CD4-positive, alpha-beta T cell treated with Interleukin-6 for 4 hours (primary cell): ENCODE data around the gene NFIC.
"Not testable (repeated sequence)": the region's sequence is repeated elsewhere in the genome, so short reads cannot be mapped to it uniquely, and the experiment has no call there.

Source experiments
- DNase-seq: peaks from one replicate; pipeline ENCODE4 v3.0.0-alpha.2; 2020; ENCODE audit warnings: mixed read lengths

The NFIC gene

DNA sequence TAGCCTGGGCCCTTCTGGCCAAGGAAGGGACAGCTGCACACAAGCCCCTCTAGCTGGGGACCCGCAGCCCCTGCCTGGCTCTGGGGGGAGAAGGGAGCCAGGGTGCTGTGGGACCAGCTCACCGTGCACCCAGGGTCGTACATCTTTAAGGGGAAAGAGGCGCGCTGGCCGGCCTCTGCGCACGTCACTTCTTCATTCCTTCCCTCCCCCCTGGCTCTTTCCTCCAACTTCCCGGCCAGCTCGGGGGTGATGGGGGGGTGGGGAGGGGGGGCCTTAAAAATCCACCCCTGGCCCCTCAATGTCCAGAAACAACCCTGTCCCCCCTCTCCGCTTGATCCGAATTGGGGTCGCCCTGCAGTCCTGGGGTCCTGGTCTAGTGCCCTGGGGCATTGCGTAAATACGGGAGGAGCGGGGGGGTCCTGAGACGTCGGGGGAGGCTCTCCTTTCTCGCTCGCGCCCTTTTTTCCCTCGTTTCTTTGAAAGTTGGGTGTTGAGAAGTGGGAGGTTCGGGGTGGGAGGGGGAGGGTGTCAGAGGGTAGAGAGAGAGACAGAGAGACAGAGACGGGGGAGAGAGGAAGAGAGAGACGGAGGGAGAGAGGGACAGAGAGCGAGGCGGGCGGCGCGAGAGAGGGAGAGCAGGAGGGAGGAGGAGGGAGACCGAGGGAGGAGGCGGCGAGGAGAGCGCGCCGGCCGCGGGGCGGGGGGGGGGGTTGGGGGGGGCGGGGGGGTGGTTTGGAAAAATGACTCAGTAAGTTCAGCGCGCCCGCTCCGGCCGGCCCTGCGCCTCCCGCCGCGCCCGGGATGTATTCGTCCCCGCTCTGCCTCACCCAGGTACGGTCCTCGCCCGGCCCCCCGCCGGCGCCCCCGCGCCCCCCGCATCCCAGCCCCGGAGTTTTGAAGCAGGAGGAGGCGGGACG, at the start of gene NFIC:
Gene NFIC, plus strand, starts transcription at position 748 of the 917 bp plus-strand sequence. Its CDS starts 54 bp downstream, at position 802.
- peak; percentile 73 for DNase-seq

DNA sequence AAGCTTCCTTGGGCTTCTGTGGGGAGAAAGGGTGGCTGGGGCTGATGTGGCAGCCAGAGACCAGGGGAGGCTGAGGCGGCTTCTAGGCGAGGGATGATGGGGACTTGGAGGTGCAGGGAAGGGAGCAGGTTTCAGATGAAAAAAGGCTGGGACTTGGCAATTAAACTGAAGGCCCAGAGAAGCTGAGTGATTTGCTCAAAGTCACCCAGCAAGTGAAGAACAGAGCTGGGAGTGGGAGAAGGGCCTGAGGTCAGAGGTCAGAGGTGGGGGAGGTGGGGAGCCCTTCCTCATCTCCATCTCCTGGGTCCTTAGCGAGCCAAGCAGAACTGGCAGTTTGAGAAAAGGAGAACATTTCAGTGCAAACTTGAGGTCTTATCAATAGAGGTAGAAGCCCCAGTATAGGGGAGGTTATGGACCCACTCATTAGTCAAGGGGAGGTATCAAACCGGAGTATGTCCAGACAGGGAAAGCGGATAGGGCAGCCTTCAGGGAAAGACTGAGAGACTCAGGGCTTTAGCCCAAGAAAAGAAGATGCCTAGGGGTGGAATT, 49.6 kb upstream of the NFIC start:
- DNase-seq, result no peak

DNA sequence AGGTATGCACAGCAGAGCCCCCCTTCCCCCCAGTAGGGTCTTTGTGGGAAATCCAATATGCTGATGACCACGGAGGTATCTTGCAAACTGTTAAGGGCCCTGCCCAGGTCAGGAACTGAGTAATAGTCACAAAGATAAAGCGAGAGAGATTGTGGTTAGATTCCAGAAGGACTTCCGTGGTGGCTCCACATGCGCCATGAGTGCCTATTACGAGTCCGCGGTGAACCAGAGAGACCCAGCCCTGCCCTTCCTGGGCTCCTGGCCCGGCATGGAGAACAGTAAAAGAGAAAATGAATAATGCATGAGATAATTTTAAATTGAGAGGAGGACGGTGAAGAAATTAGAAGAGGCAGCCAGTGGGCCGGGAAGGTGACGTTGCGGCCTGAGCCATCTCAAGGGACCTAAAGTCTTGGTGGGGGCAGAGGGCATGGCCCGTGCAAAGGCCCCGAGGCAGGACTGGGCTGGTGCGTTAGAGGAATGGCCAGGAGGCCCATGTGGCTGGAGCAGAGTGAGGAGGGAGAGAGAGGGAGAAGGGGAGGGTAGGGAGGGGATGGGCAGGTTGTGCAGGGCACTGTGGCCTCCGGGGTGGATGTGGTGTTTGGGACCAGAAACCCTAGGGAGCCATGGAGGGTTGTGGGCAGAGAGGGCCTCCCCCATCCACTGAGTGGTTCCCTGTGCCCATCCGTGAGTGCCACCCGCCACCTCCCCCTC, 46.6 kb upstream of the NFIC start:
- DNase-seq, result no peak

DNA sequence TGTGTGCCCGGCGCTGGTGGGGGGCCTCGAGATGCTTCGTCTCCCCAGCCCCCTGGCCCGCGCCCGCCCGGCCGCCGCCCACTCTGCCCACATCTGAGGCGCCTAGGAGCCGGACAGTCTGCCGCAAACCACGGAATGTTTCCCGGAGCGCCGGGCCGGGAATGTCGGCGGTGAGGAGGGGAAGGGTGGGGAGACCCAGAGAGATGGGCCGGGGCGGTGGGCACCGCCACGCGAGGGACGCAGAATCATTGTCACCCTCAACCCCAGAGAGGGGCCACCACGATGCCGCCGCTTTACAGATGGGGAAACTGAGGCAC, 46.1 kb upstream of the NFIC start:
- no peak for DNase-seq

DNA sequence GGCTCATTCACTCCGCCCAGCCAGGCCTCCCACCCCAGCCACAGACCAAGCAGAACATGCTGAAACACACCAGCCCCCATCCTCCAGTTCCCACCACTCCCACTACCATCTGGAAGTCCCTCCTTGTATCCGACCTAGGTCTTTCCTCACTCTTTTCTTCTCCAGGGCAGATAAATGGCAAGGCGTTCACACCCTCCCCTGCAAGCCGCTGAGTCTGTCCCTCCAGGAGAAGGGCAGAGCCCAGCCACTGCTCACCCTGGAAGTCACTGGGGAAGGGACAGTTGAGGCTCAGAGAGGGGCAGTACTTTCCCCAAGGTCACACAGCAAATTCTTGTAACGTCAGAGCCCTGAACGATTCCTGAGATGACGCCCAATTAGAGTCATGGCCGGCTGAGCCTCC, 45.5 kb upstream of the NFIC start:
- DNase-seq, result no peak

DNA sequence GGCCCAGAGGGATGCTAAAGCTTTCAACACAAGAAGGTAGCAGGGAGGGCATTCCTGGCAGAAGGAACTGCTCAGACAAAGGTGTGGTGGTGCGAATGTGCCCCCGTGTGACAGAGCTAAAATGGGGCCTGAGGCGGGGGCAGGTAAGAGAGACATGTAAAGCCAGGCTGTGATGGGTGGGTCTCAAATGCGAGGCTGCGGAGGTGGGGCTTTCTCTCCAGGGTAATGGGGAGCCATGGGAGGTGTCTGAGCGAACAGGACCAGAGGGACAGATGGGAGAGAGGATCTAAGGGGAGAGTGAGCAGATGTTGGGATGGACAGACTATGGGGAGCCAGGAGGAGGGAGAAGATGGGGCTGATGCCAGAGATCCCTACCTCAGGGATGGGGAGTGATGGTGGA, 44.7 kb upstream of the NFIC start:
- DNase-seq, result no peak

DNA sequence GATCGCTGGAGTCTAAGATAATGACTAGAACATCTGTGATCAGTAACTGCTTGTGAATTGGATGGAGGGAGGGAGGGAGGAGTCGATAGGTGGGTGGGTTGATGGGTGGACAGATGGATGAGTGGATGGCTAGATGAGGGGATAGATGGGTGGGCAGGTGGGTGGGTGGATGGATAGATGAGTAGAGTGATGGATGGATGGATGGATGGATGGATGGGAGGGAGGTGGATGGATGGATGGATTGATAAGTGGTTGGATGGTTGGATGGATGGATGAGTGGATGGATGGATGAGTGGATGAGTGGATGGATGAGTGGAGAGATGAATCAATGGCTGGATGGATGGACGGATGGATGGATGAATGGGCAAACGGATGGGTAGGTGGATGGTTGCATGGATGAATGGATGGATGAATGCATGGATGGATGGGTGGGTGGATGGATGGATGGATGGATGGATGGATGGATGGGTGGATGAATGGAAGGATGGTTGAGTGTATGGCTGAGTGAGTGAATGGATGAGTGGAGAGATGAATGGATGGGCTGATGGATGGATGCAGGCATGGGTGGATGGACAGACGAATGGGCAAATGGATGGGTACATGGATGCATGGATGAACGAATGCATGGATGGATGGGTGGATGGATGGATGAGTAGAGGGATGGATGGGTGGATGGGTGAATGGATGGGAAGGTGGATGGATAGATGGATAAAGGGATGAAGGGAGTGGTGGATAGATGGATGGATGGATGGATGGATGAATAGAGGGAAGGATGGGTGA, 44.0 kb upstream of the NFIC start:
- no peak for DNase-seq

DNA sequence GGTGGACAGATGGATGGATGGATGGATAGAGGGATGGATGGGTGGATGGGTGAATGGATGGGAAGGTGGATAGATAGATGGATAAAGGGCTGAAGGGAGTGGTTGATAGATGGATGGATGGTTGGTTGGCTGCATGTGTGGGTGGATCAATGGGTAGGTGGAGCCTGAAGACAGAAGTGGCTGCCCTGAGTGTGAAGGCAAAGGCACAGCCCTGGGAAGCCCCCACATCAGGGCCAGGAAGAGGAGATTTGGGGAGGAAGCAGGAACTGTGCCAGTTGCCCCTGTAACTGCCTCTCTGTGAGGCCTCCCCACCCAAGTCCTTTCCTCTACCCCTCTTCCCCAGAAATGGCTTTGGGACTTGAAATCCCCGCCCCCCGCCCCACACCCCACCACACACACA, 43.4 kb upstream of the NFIC start:
- DNase-seq, result no peak

DNA sequence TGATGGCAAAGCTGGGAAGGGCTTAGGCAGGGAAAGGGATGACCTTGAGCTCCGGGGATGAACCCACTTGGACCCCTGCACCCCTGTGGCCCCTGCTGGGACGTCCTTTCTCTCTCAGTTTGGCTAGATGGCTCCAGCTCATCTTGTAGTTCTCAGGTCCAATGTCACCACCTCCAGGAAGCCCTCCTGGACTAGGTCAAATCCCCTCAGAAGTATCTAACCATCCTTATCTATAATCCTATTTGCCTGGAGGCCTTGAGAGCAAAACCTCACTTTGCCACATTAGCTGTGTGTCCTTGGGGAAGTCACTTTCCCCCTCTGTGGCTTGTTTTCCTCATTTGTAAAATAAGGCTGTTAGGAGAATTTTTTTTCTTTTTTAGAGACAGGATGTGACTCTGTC, 42.7 kb upstream of the NFIC start:
- no peak for DNase-seq

DNA sequence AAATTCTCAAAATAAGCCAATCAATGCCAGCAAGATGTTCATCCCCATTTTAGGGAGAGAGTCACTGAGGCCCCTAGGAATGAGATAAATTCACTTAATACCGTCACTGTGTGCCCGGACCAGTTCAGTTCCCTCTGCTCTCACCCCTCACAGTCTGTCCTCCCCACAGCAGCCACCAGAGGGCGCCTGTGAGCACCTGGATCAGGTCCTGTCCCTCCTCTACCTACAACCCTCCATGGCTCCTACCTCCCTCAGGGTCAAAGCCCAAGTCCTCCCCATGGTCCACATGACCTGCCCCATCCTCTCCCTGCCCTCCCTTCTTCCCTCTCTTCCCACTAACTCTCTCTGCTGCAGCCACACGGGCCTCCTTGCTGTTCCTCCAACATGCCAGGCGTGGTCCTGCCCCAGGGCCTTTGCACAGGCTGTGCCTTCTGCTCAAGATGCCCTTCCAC, 42.0 kb upstream of the NFIC start:
- DNase-seq, result peak; percentile 73

DNA sequence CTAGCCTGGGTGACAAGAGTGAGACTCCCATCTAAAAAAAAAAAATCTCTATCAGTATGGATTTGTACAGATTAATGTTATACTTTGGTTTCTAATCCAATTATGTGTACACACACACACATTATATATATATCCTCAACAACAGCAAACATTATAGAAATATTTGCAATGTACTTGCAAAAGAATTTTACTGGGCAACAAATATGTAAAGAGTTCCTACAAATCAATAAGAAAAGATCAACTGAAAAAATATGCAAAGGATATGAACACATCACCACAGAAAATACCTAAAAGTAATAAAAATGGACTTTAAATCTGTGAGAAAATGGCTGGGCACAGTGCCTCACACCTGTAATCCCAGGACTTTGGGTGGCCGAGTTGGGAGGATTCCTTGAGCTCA, 40.9 kb upstream of the NFIC start:
- DNase-seq, result no peak

DNA sequence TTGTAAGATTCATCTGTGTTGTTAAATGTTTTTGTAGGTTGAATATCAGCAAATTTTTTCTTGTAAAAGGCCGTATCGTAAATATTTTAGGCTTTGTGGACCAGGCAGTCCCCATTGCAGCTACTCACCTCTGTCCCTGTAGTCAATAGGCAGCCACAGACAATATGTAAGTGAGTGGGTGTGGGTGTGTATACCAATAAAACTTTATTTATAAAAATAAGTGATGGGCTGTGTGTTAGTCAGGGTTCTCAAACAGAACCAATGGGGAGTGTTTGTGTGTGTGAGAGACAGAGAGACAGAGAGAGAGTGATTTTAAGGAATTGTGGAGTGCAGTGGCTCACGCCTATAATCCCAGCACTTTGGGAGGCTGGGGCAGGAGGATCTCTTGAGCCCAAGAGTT, 37.6 kb upstream of the NFIC start:
- DNase-seq, result no peak

DNA sequence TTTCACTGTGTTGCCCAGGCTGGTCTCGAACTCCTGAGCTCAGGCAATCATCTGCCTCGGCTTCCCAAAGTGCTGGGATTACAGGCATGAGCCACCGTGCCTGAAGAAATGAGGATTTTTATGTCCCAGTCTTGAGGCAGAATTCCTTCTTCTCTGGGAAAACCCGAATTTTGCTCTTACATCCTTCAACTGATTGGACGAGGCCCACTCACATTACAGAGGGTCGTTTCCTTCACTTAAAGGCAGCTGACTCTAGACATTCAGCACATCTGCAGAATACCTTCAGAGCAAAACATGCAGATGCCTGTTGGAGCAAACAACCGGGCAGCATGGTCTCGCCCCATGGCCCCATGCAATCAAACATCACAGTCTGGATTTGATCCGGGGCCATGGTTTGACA, 36.3 kb upstream of the NFIC start:
- DNase-seq, result no peak

DNA sequence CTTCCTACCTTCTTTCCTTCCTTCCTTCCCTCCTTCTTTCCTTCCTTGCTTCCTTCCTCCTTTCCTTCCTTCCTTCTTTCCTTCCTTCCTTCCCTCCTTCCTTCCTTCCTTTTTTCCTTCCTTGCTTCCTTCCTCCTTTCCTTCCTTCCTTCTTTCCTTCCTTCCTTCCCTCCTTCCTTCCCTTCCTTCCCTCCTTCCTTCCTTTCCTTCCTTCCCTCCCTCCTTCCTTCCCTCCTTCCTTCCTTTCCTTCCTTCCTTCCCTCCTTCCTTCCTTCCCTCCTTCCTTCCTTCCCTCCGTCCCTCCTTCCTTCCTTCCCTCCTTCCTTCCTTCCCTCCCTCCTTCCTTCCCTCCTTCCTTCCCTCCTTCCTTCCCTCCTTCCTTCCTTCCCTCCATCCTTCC, 34.2 kb upstream of the NFIC start:
- DNase-seq, result not testable (repeated sequence)

DNA sequence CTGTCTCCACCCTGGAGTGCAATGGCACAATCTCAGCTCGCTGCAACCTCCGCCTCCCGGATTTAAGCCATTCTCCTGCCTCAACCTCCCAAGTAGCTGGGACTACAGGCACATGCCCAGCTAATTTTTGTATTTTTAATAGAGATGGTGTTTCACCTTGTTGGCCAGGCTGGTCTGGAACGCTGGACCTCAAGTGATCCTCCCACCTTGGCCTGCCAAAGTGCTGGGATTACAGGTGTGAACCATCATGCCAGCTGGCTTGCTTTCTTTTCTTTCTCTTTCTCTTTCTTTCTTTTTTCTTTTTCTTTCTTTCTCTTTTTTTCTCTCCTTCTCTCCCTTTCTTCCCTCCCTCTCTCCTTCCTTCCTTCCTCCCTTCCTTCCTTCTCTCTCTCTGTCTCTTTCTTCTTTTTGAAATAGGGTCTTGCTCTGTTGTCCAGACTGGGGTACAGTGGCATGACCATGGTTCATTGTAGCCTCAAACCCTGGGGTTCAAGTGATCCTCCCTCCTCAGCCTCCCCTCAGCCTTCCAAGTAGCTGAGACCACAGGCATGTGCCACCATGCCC, 33.3 kb upstream of the NFIC start:
- no peak for DNase-seq

DNA sequence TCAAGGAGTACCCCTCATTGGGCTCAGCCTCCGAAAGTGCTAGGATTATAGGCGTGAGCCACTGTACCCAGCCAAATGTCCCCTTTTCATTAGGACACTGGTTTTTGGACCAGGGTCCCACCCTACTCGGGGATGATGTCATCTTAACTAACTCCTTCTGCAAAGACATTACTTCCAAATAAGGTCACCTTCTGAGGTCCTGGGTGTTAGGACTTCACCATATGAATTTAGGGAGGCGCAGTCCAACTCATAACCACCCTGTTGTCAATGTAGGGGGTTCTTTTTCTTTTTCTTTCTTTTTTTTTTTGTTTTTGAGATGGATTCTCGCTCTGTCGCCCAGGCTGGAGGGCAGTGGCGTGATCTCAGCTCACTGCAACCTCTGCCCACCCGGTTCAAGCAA, 32.7 kb upstream of the NFIC start:
- DNase-seq, result no peak

DNA sequence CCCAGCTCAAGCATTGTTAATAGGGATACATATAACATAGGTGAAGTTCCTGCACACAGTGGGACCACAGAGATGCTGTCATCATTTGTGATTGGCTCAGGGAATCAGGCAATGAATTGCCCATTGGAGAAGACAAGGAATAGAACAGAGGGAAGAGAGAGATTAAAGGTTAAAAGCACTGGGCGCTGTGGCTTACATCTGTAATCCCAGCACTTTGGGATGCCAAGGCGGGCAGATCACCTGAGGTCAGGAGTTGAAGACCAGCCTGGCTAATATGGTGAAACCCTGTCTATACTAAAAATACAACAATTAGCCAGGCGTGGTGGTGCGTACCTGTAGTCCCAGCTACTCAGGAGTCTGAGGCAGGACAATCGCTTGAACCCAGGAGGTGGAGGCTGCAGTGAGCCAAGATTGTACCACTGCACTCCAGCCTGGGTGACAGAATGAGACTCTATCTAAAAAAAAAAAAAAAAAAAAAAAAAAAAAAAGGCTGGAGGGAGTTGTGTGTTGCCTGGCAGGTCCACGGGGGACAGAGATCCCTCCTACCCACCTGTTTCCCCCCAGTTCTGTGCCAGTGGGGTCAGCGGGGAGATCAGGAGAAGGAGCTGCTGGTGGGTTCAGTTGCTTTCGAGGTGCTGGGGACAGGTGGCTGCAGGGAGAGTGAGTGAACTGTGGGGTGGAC, 31.5 kb upstream of the NFIC start:
- DNase-seq, result not testable (repeated sequence)

DNA sequence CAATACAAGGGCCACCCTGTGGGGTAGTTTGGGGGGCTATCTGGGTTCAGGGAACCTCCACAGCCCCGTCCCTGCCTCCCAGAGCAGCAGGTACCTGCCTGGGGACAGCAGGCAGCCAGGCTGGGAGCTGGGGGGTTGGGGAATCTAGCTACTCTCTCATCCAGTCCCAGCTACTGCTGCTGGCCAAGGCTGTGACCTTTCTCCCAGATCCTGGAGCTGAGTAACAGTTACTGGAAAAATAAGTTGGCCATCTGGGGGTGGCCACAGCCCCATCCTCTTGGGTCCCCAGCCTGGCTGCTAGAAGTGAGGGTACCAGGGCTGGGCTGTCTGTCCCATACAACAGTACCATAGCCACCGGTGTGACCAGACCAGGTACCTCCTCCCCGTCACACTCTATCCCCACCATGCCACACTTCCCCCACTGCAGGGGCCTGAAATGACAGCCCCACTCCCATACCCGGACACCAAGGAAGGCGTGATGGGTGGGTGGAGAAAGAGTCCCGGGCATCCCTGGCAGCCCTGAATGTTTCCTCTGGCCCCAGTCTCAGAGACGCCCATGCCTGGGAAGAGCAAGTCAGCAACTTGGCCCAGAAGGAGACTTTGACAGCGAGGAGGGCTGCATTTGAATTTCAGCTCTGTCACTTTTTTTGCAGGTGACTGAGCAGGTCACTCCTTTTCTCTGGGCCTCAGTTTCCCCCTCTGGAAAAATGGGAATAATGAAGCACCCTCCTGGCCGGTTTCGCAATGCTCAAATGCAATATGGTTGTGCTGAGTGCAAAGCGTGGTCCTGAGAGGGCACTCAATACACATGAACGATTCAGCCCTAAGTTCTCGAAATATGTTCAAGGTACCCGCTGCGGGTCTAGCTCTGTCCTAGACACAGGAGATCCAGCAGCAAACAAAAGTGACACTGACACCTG, 30.7 kb upstream of the NFIC start:
- DNase-seq, result no peak

DNA sequence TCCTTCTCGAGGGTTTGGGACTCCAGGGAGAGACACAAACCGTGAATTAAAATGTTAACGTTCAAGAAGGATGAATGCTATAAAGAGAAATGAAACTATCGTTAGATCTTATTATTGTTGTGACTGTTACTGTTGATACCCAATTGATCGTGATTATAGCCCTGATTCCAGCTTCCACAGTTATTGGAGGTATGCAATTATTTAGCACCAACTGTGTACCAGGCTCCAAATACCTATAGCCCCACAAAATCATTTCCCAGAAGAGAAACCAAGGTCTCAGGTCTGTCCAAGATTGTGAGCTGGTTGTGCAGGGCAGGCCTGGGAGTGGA, 30.1 kb upstream of the NFIC start:
- no peak for DNase-seq

DNA sequence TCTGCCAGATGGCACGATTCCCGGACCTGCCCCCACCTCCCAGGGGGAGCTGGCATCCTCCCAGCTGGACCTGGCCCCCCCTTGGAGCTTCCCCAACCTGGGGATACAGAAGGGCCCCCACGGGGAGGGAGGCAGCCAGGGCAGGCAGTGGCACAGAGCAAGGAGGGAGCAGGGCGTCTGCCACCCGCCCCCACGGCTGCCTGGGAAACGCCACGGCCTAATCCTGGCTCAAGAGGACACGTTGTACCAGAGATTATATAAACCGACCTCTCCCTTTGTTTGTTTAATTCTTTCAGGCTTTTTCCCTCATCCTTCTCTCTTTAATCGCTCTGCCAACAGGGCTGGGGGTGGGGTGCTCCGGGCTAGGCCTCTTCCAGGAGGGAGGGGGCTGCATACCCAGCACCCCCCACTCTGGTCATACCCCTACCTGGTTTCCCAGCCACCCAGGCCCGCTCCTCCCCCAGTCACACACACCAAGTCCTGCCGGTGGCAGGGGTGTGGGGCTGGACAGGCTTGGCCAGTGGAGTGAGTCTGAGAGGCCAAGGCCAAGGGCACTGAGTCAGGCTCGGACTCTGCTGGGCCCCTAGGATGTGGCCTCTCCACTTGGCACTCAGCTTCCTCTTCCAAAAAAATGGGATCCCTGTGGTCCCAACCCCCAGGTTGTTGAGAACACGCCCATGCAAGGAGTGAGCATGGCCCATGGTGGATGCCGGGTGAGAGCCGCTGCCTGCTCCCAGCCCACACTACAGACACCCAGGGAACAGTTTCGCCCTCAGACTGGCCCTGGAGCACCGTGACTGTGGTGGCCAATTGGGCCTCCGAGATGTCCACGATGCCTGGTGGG, 29.5 kb upstream of the NFIC start:
- DNase-seq, result no peak
